Anterior cingulate cortex (tissue), 58 donors: ENCODE measurements around the gene FAM120B.
"Not testable (repeated sequence)": the region's sequence is repeated elsewhere in the genome, so short reads cannot be mapped to it uniquely, and the experiment has no call there.

Experiments
- DNase-seq, 58 donors: peaks; one replicate each; lab custom pipeline; 2025; lab: John Stamatoyannopoulos, UW

The FAM120B gene

DNA sequence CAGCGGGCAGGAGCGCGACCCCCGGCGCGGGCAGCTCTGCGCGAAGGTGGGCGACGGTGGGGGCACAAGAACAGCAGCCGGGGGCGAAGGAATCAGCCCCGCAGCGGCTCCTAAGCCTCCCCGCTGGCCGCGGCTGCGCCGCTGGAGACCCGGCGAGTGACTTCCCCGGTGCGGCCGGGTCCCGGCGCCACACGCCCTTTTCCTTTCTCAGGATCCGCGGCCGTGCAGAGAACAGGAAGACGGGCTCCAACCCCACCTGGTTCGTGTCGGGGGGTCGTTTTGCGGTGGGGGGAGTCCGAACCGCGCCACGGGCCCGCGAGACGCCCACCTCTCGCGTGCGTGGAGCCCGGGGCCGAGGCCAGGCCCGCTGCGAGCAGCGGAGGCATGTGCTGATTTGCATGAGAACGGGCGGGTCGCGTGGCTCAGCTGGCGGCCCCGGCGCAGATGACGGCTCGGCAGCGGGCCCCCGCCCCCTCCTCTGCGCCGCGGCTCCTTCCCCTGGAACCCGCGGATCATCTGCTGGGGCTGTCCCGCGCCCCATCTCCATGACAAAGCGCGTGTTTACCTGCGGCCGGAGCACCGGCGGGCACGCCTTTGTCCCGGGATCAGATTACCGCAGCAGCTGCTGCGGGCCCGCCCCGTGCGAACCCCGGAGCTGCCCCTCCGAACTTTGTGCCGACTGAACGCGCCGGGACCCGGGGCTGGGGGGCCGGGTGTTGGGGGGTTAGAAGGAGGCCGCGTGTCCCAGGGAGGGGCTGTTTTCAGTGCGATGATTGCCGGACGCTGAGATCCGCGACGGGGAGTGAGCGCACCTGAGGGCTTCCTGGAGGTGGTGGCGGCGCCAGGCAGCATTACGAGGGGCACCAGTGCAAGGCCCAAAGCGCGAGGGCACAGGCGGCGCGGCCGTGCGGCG lies 10.8 kb upstream of the FAM120B start:
- DNase-seq: peak in 5 of 58 donors; percentile 28 to 58 (median 34)

DNA sequence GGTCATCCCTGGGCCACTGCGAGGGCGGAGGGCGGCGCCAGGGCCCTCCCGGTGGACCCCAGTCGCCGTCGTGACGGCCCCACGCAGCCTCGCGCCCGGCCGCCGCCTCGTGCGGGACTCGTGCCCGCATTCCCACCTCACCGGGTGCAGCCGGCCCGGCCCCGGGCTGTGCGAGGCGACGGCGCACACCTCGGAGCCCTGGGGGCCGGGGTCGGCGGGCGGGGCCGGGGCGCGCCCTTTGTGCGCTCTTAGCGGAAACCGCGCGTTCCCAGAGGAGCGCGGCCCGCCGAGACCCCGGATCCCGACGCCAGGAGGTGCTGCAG lies 10.2 kb upstream of the FAM120B start:
- DNase-seq: no peak

DNA sequence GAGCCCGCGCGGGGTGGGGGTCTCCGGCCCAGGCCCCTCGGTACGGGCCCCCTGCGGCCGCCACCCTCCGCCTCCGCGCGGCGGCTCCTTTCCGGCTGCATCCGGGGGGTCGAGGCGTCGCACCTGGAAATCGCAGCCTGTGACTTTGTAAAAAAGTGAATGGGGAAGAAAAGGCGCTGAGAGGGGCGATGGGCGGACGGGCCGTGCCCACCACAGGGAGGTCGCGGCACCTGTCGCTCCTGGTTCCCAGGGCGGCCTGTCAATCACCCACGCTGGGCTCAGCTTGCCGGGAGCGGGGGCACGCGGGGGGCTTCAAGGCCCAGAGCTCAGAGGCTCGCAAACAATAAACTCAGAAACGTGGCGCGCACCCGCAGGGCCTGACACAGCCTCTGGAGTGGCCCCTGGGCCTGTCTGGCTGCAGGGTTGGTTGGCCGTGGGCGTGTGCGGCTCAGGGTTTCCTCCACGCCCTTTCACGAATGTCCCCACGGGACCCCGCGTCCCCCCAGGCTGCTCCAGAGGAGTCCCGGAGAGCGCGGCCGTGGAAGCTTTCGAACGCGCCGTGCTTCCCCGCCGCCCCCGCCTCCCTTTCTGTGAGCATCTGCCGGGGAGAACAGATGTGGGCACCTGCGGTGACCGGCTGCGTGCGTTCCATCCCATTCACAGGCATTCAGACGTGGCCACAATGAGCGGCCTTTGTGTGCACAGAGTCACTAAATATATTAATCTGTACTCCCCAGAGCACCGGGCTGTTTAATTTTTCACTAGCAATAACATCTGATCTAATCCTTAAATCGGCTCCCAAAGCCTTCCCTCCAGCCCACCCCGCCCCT lies 9.6 kb upstream of the FAM120B start:
- peak in 14 of 58 donors; percentile 32 to 69 (median 52) for DNase-seq

DNA sequence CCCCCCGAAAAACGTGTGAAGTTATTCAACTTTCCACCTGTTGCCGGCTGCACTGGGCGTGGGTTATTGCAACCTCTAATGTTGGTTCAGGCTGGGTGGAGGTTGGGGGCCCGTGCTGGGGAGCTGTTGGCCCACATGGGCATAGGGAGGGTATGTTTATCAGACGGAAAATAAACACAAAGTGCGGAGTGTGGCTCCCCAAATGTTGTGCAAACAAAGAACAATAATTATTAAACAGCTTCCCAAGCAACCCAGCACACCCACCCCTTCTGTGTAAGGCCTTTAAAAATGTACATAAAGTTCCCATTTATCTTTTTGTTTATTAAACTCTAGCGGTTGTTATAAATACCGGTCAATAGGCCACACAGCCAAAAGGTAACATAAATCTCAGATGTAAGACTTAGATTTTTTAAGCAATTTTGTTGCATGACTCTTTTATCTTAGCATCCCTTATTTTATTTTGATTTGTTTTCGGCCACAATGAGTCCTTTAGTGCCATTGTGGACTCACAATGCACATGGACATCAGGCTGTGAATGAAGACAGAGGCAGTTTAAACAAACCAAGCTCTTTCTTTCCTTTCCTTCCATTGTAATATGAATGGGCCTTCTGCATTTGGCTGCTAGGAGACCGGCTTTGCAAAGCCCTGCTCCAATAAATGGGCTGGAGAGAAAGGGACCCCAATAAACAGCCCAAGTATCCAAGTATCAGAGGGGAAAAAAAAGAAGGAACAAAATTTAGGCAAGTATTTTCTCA lies 8.8 kb upstream of the FAM120B start:
- peak in 4 of 58 donors; percentile 60 to 69 (median 66) for DNase-seq

DNA sequence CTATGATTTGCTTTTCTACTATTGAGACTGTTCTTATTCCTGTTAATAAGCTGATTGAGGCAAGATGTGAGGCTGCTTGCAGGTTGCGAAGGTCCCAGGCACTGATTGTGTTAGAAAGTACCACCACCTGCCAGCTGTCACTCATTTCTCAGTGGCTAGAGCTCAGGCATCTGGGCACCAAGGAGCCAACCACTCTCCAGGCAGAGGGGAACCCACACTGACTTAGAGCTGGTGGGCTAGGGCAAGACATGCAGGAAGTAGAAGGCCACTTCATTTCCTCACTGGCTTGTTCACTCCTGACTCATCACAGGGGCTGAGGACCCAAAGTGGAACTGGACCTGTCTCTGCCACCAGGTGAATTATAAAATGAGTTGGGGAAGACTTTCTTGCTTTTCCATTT lies 7.9 kb upstream of the FAM120B start:
- DNase-seq: no peak

DNA sequence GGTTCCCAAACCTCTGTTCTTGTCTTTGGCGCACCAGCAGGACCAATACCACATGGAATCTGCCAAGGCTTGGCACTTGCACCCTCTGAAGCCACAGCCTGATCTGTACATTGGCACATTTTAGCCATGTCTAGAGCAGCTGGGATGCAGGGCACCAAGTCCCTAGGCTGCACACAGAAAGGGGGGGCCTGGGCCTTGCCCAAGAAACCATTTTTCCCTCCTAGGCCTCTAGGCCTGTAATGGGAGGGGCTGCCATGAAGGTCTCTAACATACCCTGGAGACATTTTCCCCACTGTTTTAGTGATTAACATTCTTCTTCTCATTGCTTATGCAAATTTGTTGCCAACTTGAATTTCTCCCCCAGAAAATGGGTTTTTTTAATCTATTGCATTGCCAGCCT lies 5.4 kb upstream of the FAM120B start:
- DNase-seq: no peak

DNA sequence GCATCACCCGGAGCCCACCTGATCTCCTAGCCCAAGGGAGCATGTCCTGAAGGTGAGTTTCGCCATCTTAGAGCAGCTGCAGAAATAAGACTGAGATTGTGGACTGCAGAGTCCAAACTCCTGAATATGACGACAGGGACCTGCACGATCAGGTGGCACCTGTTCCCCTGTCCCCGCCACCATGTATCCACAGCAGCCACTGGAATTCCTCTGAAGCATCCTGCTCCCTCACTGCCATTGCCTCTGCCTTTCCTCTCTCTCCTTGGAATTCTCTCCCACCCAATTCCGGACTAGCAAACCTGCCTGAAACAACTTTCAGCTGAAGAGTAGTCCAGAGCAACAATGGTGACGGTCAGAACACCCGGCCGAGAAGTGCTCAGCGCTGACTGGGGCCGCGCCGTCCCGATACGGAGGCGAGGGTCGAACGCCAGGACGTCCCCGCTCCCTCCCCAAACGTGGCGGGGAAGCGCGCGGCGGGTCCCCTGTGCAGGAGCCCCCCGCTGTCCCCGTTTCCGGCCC lies 694 bp upstream of the FAM120B start:
- DNase-seq: no peak

DNA sequence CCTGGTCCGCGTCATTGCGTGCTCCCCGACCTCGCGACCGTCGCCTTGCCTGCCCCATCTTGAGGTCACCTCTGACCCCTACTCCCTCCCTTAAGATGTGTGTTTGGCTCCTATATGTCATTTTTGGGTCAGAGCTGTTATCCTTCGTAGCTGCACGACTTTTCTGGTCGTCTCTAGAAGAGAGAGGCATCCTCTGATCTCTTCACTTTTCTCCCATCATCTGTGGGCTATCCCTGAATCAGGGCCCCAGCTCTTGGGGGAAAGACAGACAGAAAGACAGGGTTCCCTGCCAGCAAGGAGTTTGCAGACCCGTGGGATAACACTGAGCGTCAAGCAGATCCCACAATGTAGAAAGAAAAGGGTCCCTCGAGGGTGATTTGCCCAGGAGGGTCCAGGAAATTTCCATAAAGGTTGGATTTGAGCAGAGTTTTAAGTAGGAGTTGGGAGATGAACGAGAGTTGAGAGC lies 555 bp downstream of the FAM120B start:
- no peak for DNase-seq

DNA sequence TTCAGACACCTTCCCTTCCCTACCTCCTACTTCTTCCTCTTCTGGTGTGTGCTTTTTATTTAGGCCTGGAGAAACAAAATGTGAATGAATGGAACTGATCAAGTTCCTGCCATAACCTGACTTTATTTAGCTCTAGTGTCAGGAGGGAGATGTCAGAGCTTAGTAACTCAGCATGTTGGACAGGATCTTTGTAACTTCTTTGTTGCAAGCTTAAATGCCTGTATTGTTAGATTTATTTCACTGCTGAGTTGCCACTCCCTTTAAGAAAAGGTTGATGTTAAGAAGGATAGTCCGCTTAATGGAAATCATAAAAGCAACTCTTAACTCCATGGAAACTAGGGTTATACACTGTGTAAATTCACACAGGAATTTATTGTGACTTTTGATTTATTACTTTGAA lies 2.2 kb downstream of the FAM120B start:
- DNase-seq: no peak

DNA sequence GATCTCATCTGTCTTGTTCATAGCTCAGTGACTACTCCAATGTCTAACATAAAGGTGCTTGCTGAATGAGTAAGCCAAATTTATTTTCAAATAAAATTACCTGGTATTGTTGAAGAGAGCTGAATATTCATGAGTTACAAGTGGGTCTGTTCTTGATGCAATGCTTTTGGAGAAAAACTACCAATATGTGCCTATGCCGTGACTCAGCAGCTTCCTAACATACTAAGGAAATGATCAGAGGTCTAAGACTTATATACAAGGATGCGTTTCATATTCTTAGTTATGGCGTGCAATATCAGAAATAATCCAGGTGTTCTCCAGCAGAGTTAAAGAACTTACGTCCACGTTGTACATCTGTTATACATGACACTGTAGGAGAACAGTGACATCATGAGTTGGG lies 5.1 kb downstream of the FAM120B start:
- DNase-seq: no peak

DNA sequence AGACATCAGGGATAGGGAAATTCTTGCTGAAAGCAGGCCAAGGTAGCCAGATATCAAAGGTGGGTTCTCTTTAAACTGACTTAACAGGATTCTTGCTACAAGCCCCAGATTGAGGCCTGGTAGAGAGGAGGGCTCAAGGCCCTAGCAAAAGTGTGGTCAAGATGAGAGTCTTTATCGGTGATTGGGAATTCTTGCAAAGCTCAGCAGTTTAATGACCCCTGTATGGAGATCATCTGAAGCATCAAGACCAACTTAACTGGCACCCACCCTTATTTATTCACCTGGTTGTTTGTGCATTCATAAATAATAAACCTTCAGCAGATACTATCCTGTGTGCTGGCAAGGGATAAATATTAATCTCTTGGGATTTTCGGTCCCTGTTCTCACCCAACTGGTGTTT lies 6.3 kb downstream of the FAM120B start:
- no peak for DNase-seq

DNA sequence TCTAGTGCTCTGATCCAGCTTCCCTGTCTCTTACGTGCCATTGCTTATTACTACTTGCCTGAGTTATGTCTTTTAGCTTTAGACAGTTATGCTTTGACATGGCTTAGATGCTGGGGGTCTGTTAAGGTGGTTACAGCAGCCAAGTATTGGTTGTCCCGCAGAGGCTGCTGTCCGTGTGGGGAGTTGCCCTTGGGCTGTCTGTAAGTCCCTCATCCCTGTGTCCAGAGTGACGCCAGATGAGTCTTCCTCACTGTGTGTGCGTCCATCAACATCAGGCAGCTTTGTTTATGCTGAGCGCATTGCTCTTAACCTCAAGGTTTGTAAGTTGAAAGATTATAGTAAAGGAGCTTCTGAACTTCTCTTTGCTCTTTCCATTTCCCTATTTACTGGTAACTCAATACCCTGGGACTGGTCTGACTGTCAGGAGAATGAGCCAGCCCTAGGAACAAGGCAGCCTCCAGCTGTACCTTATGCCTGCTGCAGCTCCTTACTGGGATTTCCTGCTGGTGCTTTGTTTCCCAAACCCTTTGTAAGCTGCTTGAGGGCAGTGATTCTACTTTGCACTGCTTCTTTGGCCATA lies 7.2 kb downstream of the FAM120B start:
- DNase-seq: no peak

DNA sequence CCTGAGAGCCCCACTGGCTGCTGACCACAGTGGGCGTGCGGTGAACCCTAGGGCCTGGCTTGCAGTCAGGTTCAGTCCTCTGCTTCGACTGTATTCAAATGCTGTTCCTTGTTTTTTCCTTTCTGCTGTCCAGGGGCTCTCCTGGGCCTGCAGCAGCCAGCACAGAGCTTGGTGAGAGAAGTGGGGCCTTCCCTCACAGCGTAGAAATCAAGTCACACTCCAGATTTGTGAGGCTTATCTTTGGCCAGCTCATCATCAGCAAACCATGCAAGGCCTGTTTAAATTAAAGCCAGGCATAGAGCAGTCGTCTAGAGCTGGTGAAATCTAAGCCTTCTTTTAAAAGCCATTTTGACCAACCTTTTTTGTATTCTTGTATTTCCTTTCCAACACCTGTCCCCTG lies 8.4 kb downstream of the FAM120B start:
- no peak for DNase-seq

DNA sequence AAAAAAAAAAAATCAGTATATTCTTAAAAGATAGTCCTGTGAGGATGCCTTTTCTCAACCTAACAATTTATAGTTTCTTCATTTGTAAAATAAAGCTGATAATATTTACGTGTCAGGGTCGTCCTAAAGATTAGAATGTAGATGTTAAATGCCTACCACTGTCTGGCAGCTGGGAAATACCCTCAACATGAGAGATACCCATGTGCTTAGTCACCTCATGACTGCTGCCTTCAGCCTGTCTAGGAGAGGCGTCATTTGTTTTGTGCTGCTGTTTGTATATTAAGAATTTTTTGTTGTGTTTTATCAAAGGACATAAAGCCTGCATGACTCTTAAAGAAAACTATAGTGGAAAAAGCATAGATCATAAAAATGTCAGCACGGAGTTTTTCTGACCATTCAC lies 9.5 kb downstream of the FAM120B start:
- DNase-seq: no peak

DNA sequence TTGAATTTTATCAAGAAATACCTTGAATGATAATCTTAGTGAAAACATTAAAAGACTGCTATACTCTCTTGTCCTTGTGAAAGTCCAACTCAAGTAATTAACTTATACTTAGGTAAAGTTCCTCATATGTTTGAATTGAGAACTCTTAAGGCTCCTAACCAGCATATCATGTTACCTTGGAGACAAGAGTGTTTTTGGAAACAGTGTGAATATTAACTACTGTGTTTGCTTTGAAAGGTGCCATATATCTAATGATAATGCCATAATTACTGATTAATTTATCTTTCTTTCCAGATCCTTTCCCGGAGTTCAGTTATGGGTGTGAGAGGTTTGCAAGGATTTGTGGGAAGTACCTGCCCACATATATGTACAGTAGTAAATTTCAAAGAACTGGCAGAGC lies 10.5 kb downstream of the FAM120B start:
- DNase-seq: no peak

DNA sequence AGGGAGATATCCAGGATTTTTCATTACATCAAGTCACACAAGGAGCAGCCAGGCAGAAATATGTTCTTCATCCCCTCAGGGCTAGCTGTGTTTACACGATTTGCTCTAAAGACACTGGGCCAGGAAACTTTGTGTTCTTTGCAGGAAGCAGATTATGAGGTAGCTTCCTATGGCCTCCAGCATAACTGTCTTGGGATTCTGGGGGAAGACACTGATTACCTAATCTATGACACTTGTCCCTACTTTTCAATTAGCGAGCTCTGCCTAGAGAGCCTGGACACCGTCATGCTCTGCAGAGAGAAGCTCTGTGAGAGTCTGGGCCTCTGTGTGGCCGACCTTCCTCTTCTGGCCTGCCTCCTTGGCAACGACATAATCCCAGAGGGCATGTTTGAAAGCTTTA lies 11.2 kb downstream of the FAM120B start:
- no peak for DNase-seq

DNA sequence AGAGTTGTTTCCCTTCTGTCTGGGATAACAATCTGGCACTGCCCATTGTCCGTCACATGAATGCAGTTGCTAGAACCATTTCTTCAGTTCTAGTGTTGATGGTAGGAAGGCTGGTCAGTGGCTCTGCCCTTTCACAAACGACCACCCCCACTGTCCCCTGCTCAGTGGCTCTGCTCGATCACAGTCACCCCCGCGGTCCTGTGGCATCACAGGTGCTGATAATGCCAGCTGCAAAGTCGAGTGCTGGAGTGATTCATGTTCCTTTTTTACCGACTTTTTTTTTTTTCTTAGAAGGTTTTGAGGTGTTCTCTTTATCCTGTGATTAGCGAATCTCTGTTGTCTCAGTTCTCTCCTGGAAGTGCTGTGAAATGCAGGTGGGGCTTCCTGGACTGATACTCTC lies 22.8 kb downstream of the FAM120B start:
- no peak for DNase-seq

DNA sequence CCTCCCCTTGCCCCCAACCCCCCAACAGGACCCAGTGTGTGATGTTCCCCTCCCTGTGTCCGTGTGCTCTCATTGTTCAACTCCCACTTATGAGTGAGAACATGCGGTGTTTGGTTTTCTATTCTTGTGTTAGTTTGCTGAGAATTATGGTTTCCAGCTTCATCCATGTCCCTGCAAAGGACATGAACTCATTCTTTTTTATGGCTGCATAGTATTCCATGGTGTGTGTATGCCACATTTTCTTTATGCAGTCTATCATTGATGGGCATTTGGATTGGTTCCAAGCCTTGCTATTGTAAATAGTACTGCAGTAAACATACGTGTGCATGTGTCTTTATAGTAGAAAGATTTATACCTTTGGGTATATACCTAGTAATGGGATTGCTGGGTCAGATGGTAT lies 28.6 kb downstream of the FAM120B start:
- DNase-seq: not testable (repeated sequence)

DNA sequence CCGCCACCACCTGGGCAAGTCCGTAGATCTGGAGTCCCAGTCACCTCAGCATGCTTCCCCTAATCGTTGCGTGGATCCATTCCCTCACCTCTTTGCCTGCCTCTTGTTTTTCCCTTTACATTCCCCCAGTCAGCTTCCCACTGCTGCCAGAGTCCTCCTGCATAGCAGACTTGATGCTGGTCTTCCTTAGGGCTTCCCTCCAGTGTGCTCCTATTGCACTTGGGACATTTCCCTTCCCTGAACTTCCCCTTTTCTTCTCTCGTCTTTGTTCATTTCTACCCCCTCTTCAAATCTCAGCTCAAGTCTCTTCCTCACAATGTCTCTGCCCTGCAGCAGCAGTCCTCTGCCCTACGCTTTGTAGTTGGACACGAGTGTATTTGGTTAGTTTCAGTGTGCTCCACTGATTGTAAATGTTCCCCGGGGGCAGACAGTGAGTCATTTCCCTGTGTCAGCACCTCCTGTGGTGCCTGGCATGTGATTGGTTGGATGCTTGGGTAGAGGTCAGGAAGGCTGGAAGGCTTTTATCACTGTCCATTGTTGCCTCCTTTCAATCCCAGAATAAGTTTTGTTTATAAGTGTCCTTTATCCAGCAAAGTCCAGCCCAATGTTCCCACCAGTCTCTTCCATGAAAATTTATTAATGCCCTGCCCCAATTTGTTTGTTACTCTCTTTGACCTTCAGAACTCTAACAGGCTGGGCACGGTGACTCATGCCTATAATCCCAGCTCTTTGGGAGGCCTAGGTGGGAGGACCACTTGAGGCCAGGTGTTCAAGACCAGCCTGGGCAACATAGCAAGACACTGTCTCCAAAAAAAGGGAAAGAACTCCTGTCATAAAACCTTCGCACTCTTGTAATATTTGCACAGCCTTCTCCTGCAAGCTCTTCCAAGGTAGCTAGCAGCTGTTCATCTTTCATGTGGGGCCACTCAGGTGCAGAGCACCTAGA lies 38.3 kb downstream of the FAM120B start:
- no peak for DNase-seq
